ENCODE results near the gene SKA2.
A peak's percentile ranks its signal among the peaks of the same experiment; 100 is the strongest.
"Not testable (repeated sequence)": the region's sequence is repeated elsewhere in the genome, so short reads cannot be mapped to it uniquely, and the experiment has no call there.

The SKA2 gene

GRCh38 chr17:59151006-59151405 lies 4.0 kb downstream of the SKA2 start:
- DNase-seq: no peak

- no peak for DNase-seq
Observed at GRCh38 chr17:59149841-59150511, 5.0 kb downstream of the SKA2 start.

- no peak for DNase-seq
Observed at GRCh38 chr17:59149051-59149450, 5.9 kb downstream of the SKA2 start.

- no peak for DNase-seq
Observed at GRCh38 chr17:59145571-59146096, 9.4 kb downstream of the SKA2 start.

GRCh38 chr17:59141860-59142259 lies 13.1 kb downstream of the SKA2 start:
- no peak for DNase-seq

GRCh38 chr17:59139939-59140338 lies 15.0 kb downstream of the SKA2 start:
- DNase-seq: no peak

GRCh38 chr17:59138339-59138738 lies 16.6 kb downstream of the SKA2 start:
- DNase-seq: not testable (repeated sequence)

- no peak for DNase-seq
Observed at GRCh38 chr17:59131131-59131530, 23.9 kb downstream of the SKA2 start.

- no peak for DNase-seq
Observed at GRCh38 chr17:59129814-59130213, 25.2 kb downstream of the SKA2 start.

- no peak for DNase-seq
Observed at GRCh38 chr17:59126809-59127417, 28.1 kb downstream of the SKA2 start.

GRCh38 chr17:59124665-59125064 lies 30.3 kb downstream of the SKA2 start:
- DNase-seq: no peak

- DNase-seq: no peak
Observed at GRCh38 chr17:59121901-59122480, 33.0 kb downstream of the SKA2 start.

- DNase-seq: no peak
Observed at GRCh38 chr17:59115474-59115873, 39.5 kb downstream of the SKA2 start.

GRCh38 chr17:59111539-59111938 lies 43.4 kb downstream of the SKA2 start:
- no peak for DNase-seq

- DNase-seq: no peak
Observed at GRCh38 chr17:59110973-59111372, 44.0 kb downstream of the SKA2 start.

- no peak for DNase-seq
Observed at GRCh38 chr17:59108400-59109102, 46.4 kb downstream of the SKA2 start.

GRCh38 chr17:59107306-59107670 lies 47.7 kb downstream of the SKA2 start:
- peak; percentile 59 for DNase-seq

- DNase-seq: peak; percentile 97
Observed at GRCh38 chr17:59106463-59107305, 48.3 kb downstream of the SKA2 start, which contains the start of gene TRIM37. Gene TRIM37, minus strand, starts transcription at chr17:59106880. Its CDS starts 419 bp downstream, at chr17:59106461.

GRCh38 chr17:59105852-59106462 lies 49.0 kb downstream of the SKA2 start:
- DNase-seq: peak; percentile 38

- DNase-seq: no peak
Observed at GRCh38 chr17:59101178-59101577, 53.8 kb downstream of the SKA2 start.

- no peak for DNase-seq
Observed at GRCh38 chr17:59097876-59098275, 57.1 kb downstream of the SKA2 start.
